HepG2 (cell line): ENCODE measurements around the gene KCNT2. TPM values are rescaled to one million over a fixed set of nuclear protein-coding genes. Genes with fewer than 3 reads are reported as not detected.
A peak's percentile ranks its signal among the peaks of the same experiment; 100 is the strongest.

ENCODE experiments used
- ATAC-seq: fragments of 200-7000 bp; cut with Tn5 transposase; 3 replicates; pipeline ENCODE4 v1.9.1; 2020; ENCODE audit warnings: mild to moderate bottlenecking, moderate library complexity
- BruUV-seq: library from RNA; stranded (reverse); fragments of 400-500 nt; replicated peaks from 2 replicates; lab custom pipeline; 2021; lab: Mats Ljungman, UMichigan
- CTCF ChIA-PET: fragments of 300-600 bp; formaldehyde crosslinking; extraction: SDS; loops from one replicate; lab custom pipeline; 2021; ENCODE audit warnings: low total read pairs, inconsistent platforms, low intra/inter-chr PET ratio; lab: Yijun Ruan, JAX
- POLR2A ChIA-PET: fragments of 350-600 bp; sonication (Branson Sonifier 250); formaldehyde crosslinking; loops from one replicate; lab custom pipeline; 2020; ENCODE audit warnings: antibody characterized with exemption, inconsistent platforms; lab: Yijun Ruan, JAX
- DNase-seq: peaks from one replicate; pipeline ENCODE4 v3.0.0-alpha.2; 2015; ENCODE audit warnings: low spot score
- FAIRE-seq: peaks from 3 replicates; lab custom pipeline; 2011; peaks lifted over from hg19 to GRCh38; lab: Jason Lieb, UNC
- H2AFZ ChIP-seq: one replicate; pipeline ENCODE4 v1.6.1; 2011; ENCODE audit warnings: low read length, inconsistent platforms
- H3K27ac ChIP-seq: fragments of 300-600 bp; 3 replicates; pipeline ENCODE4 v1.8.0; 2011; ENCODE audit warnings: mixed run types, mild to moderate bottlenecking, mixed read lengths, low read length, inconsistent platforms; ENCODE audit not compliant: insufficient read depth; ENCODE audit errors: extremely low read length
- H3K27me3 ChIP-seq, 2 experiments: fragments of 200-600 bp in 1 of 2; 2 replicates in 1 of 2; 3 replicates in 1 of 2; pipeline versions ENCODE4 v1.6.0 to v1.8.0; 2011; ENCODE audit warnings: low read length in 2 of 2, mild to moderate bottlenecking in 2 of 2, moderate library complexity in 2 of 2, inconsistent platforms in 1 of 2; ENCODE audit not compliant: insufficient read depth in 2 of 2, control insufficient read depth in 1 of 2
- H3K36me3 ChIP-seq, 2 experiments: fragments of 200-600 bp in 1 of 2; replicated peaks in 1 of 2; 2 replicates in 1 of 2; 3 replicates in 1 of 2; pipeline versions ENCODE4 v1.5.1 to v1.8.0; 2011; ENCODE audit warnings: low read length in 2 of 2, inconsistent platforms in 1 of 2; ENCODE audit not compliant: insufficient read depth in 2 of 2, control insufficient read depth in 1 of 2
- H3K4me1 ChIP-seq: 2 replicates; pipeline ENCODE4 v1.5.1; 2012; ENCODE audit warnings: low read length, inconsistent platforms; ENCODE audit not compliant: insufficient read depth
- H3K4me2 ChIP-seq: 2 replicates; pipeline ENCODE4 v1.6.0; 2011; ENCODE audit warnings: low read depth, low read length, inconsistent platforms
- H3K4me3 ChIP-seq, 3 experiments: fragments of 200-600 bp in 1 of 3; sonication (generic), shearing (Covaris generic) in 1 of 3; replicated peaks in 1 of 3; 2 replicates each; pipeline ENCODE4 v1.5.1; 2011 to 2016; ENCODE audit warnings: low read length in 3 of 3, inconsistent platforms in 2 of 3, low read depth in 2 of 3, mild to moderate bottlenecking in 2 of 3, control low read depth in 1 of 3, mixed read lengths in 1 of 3; ENCODE audit not compliant: insufficient read depth in 1 of 3
- H3K79me2 ChIP-seq: one replicate; pipeline ENCODE4 v1.6.1; 2011; ENCODE audit warnings: low read length, inconsistent platforms; ENCODE audit not compliant: insufficient read depth
- H3K9ac ChIP-seq: 2 replicates; pipeline ENCODE4 v1.6.0; 2011; ENCODE audit warnings: mild to moderate bottlenecking, low read depth, low read length, inconsistent platforms; ENCODE audit not compliant: insufficient read depth
- H3K9me3 ChIP-seq: 2 replicates; pipeline ENCODE4 v1.5.1; 2012; ENCODE audit warnings: mild to moderate bottlenecking, low read length
- H4K20me1 ChIP-seq: 2 replicates; pipeline ENCODE4 v1.6.0; 2011; ENCODE audit warnings: inconsistent platforms, mild to moderate bottlenecking, low read length, moderate library complexity; ENCODE audit not compliant: insufficient read depth
- ASH2L ChIP-seq: fragments of 300-600, 200-600 bp; sonication (generic); IDR thresholded peaks from 2 replicates; pipeline ENCODE4 v1.7.0; 2017; ENCODE audit warnings: low read depth, mild to moderate bottlenecking, moderate library complexity, mixed read lengths, low read length; ENCODE audit not compliant: insufficient read length
- CBX5 ChIP-seq: sonication (generic); formaldehyde crosslinking; IDR thresholded peaks from 2 replicates; pipeline ENCODE4 v1.4.0; 2020; ENCODE audit warnings: missing genetic modification reagents, borderline replicate concordance
- DPF2 ChIP-seq: sonication (generic); formaldehyde crosslinking; IDR thresholded peaks from 2 replicates; pipeline ENCODE4 v1.4.0; 2020; ENCODE audit warnings: mild to moderate bottlenecking, low read depth, missing genetic modification reagents, borderline replicate concordance
- EZH2 ChIP-seq: conservative IDR thresholded peaks from 2 replicates; pipeline ENCODE4 v1.6.1; 2012; ENCODE audit warnings: mild to moderate bottlenecking, low read depth, low read length, moderate library complexity
- HMG20B ChIP-seq: conservative IDR thresholded peaks from 2 replicates; pipeline ENCODE4 v1.6.1; 2016; ENCODE audit warnings: missing genetic modification reagents, missing compliant biosample characterization
- MIXL1 ChIP-seq: IDR thresholded peaks from 2 replicates; pipeline ENCODE4 v1.6.1; 2016
- RAD21 ChIP-seq: fragments of 450-650 bp; formaldehyde crosslinking; IDR thresholded peaks from 2 replicates; pipeline ENCODE4 v1.5.0; 2020; ENCODE audit warnings: mild to moderate bottlenecking
- RELA ChIP-seq: sonication (generic); formaldehyde crosslinking; IDR thresholded peaks from 2 replicates; pipeline ENCODE4 v1.4.0; 2020; ENCODE audit warnings: missing genetic modification reagents
- SRY ChIP-seq: sonication (generic); formaldehyde crosslinking; IDR thresholded peaks from 2 replicates; pipeline ENCODE4 v1.8.0; 2022; ENCODE audit warnings: mild to moderate bottlenecking, missing genetic modification reagents
- ZNF124 ChIP-seq: sonication (generic); formaldehyde crosslinking; IDR thresholded peaks from 2 replicates; pipeline ENCODE4 v1.4.0; 2020; ENCODE audit warnings: missing genetic modification reagents
- ZNF3 ChIP-seq: IDR thresholded peaks from 2 replicates; pipeline ENCODE4 v1.7.0; 2017; ENCODE audit warnings: inconsistent platforms
- ZNF335 ChIP-seq: sonication (generic); formaldehyde crosslinking; IDR thresholded peaks from 2 replicates; pipeline ENCODE4 v1.4.0; 2020; ENCODE audit warnings: missing genetic modification reagents
- ZNF33B ChIP-seq: sonication (generic); formaldehyde crosslinking; IDR thresholded peaks from 2 replicates; pipeline ENCODE4 v1.5.1; 2020; ENCODE audit warnings: mild to moderate bottlenecking, missing genetic modification reagents
- WGBS: methylation state at CpG from one replicate; pipeline ENCODE4 v1.1.6; 2017; ENCODE audit warnings: low lambda C conversion rate; 5-methylcytosine and 5-hydroxymethylcytosine counted together
- in situ Hi-C: cut with HindIII; loops from 2 replicates; pipeline ENCODE4 v1.10.0; 2017; ENCODE audit warnings: low pct_unique_long_range_greater_than_20kb; ENCODE audit not compliant: extremely low pct_ligation_motif_present
- intact Hi-C: fragments of 100-400 bp; cut with micrococcal nuclease; formaldehyde crosslinking; loops from one replicate; pipeline ENCODE4 v1.10.0; 2022; ENCODE audit not compliant: unreplicated experiment
- polyA plus RNA-seq, 8 experiments: library from polyadenylated mRNA; depleted of rRNA in 3 of 8; stranded (reverse) in 7 of 8; unstranded in 1 of 8; fragments of >200 nt; fragmentation: Illumina TruSeq in 4 of 8; extraction: Trizol in 4 of 8; gene quantifications; 2 replicates each; pipeline versions ENCODE4 v1.2.1 to v1.2.3, GENCODE V29; 2011 to 2016; ENCODE audit warnings: low read depth in 4 of 8, missing spikeins in 1 of 8, mixed read lengths in 1 of 8; ENCODE audit not compliant: insufficient read depth in 1 of 8
- total RNA-seq, 5 experiments: library from RNA; depleted of rRNA; stranded (reverse); fragments of >200 nt; fragmentation: Illumina TruSeq; extraction: Trizol; gene quantifications; 2 replicates each; pipeline ENCODE4 v1.2.3, GENCODE V29; 2016; ENCODE audit warnings: low read depth in 1 of 5
- TF ChIP-seq, protein P1 (sequence below): sonication (generic); formaldehyde crosslinking; IDR thresholded peaks from 2 replicates; pipeline ENCODE4 v1.5.1; 2020; ENCODE audit warnings: mild to moderate bottlenecking, missing genetic modification reagents, borderline replicate concordance

Gene KCNT2
- total and polyA plus RNA-seq, 2 of the 13 experiments (the other 11 are each of a cell fraction or from before 2014, with no cell fraction given): not detected

DNA sequence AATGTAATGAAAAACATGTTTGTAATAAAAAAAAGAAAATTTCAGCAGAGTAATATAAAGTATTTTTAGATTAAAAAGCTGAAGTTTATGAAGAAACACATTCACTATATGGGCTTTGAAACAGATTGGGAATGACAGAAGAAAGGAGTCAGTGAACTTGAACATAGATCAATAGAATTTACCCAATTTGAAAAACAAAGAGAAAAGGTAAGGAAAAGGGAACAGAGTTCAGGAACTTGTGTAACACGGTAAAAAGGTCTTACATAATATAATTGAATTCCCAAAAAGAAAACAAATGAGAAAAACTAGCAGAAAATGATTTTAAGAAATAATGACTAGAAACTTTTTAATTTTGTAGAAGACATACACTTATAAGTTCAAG is 206.8 kb downstream of the KCNT2 start:
- no TSS peak for BruUV-seq
- H2AFZ ChIP-seq: no peak overlapping the region
- peak overlapping the region; percentile 56 for H3K4me2 ChIP-seq
- intact Hi-C loops: loop anchor here (5.0 kb wide), 1 partner anchor 36 kb away; no protein-coding TSS in a partner anchor
- peak overlapping the region in 1 of 3 experiments; percentile 14; a peak in 1 of 6 replicates for H3K4me3 ChIP-seq
- peak; percentile 48 for DNase-seq
- H3K4me1 ChIP-seq: peaks cover 45% of the 10 kb centered on the region
- FAIRE-seq: no peak
- no peaks in the 10 kb centered on the region for H3K27me3 ChIP-seq
- ChIA-PET CTCF (no interaction called here), POLR2A (interaction anchor here (1.2 kb wide), 1 partner anchor 37 kb away, joined by 3 read pairs; no protein-coding TSS in a partner anchor)
- no peaks in the 10 kb centered on the region for H3K79me2 ChIP-seq
- peak overlapping the region; percentile 70 for H3K27ac ChIP-seq
- 3% methylated on average over 1 of the region's 1 CpG for WGBS
- no peaks in the 10 kb centered on the region for H3K9me3 ChIP-seq
- peak; percentile 80 for ATAC-seq
- H4K20me1 ChIP-seq: no peaks in the 10 kb centered on the region
- in situ Hi-C loops: no loop called here
- H3K36me3 ChIP-seq: no peaks in the 10 kb centered on the region
- H3K9ac ChIP-seq: no peak overlapping the region
- TF ChIP-seq, protein P1, sequence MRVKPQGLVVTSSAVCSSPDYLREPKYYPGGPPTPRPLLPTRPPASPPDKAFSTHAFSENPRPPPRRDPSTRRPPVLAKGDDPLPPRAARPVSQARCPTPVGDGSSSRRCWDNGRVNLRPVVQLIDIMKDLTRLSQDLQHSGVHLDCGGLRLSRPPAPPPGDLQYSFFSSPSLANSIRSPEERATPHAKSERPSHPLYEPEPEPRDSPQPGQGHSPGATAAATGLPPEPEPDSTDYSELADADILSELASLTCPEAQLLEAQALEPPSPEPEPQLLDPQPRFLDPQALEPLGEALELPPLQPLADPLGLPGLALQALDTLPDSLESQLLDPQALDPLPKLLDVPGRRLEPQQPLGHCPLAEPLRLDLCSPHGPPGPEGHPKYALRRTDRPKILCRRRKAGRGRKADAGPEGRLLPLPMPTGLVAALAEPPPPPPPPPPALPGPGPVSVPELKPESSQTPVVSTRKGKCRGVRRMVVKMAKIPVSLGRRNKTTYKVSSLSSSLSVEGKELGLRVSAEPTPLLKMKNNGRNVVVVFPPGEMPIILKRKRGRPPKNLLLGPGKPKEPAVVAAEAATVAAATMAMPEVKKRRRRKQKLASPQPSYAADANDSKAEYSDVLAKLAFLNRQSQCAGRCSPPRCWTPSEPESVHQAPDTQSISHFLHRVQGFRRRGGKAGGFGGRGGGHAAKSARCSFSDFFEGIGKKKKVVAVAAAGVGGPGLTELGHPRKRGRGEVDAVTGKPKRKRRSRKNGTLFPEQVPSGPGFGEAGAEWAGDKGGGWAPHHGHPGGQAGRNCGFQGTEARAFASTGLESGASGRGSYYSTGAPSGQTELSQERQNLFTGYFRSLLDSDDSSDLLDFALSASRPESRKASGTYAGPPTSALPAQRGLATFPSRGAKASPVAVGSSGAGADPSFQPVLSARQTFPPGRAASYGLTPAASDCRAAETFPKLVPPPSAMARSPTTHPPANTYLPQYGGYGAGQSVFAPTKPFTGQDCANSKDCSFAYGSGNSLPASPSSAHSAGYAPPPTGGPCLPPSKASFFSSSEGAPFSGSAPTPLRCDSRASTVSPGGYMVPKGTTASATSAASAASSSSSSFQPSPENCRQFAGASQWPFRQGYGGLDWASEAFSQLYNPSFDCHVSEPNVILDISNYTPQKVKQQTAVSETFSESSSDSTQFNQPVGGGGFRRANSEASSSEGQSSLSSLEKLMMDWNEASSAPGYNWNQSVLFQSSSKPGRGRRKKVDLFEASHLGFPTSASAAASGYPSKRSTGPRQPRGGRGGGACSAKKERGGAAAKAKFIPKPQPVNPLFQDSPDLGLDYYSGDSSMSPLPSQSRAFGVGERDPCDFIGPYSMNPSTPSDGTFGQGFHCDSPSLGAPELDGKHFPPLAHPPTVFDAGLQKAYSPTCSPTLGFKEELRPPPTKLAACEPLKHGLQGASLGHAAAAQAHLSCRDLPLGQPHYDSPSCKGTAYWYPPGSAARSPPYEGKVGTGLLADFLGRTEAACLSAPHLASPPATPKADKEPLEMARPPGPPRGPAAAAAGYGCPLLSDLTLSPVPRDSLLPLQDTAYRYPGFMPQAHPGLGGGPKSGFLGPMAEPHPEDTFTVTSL (CRISPR knock-in tag): peak; percentile 85; the same call in 1 of the 2 replicates
- TF ChIP-seq ZNF124 (peak; percentile 16; the same call in 1 of the 2 replicates), DPF2 (CRISPR knock-in tag) (peak; percentile 46; the same call in 1 of the 2 replicates), RELA (CRISPR knock-in tag) (no peak), HMG20B (CRISPR knock-in tag) (no peak), ZNF335 (CRISPR knock-in tag) (no peak), MIXL1 (CRISPR knock-in tag) (peak; percentile 96), EZH2 (no peak), ZNF3 (CRISPR knock-in tag) (no peak), RAD21 (no peak), ZNF33B (CRISPR knock-in tag) (no peak), CBX5 (no peak), ASH2L (peak; percentile 46), SRY (CRISPR knock-in tag) (no peak)
